ENCODE measurements around the gene LARGE1.

DNA sequence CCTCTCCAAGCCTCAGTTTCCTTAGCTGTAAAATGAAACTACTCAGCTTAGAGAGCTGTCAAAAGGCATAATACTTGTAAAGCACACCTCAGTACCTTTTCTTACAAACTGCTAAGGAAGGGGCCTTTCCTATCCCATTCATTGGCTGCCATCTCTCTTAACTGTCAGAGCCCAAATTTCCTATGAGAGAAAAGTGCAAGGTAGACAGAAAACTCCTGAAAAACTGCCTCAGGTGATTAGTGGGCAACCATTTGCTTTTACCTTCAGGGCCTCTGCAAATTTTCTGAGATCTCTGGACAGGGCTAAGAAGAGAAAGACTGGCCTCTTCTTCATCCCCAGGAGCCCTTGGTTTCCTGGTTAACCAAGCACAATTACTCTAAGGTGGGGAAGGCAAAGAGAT is 13.8 kb downstream of the LARGE1 start:
- TF ChIP-seq, protein P1, sequence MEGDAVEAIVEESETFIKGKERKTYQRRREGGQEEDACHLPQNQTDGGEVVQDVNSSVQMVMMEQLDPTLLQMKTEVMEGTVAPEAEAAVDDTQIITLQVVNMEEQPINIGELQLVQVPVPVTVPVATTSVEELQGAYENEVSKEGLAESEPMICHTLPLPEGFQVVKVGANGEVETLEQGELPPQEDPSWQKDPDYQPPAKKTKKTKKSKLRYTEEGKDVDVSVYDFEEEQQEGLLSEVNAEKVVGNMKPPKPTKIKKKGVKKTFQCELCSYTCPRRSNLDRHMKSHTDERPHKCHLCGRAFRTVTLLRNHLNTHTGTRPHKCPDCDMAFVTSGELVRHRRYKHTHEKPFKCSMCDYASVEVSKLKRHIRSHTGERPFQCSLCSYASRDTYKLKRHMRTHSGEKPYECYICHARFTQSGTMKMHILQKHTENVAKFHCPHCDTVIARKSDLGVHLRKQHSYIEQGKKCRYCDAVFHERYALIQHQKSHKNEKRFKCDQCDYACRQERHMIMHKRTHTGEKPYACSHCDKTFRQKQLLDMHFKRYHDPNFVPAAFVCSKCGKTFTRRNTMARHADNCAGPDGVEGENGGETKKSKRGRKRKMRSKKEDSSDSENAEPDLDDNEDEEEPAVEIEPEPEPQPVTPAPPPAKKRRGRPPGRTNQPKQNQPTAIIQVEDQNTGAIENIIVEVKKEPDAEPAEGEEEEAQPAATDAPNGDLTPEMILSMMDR (IDR thresholded peaks at IDR 0.05) = no peak
- TF ChIP-seq POLR2A (IDR thresholded peaks at IDR 0.05) = no peak
